Gastrocnemius medialis (tissue), 4 donors: Measurements from ENCODE around the gene USH2A.

Experiments
- CTCF ChIP-seq, 5 experiments: fragments of 450-650 bp in 3 of 5; fragments of 200-600 bp in 2 of 5; sonication (generic) in 2 of 5; IDR thresholded peaks in 4 of 5; conservative IDR thresholded peaks in 1 of 5; 1 replicate in 4 of 5; 2 replicates in 1 of 5; pipeline ENCODE4 v1.5.1; 2016 to 2019; ENCODE audit warnings: antibody characterized with exemption in 5 of 5, mild to moderate bottlenecking in 3 of 5, moderate library complexity in 3 of 5
- POLR2A ChIP-seq, 2 donors: fragments of 450-650 bp; IDR thresholded peaks; one replicate each; pipeline ENCODE4 v1.6.1; 2017; ENCODE audit warnings: antibody characterized with exemption in 2 of 2, mild to moderate bottlenecking in 2 of 2, moderate library complexity in 2 of 2

- no peak for TF ChIP-seq CTCF (IDR thresholded peaks at IDR 0.05 in 4 of 5, conservative IDR thresholded peaks at IDR 0.05 in 1 of 5)
- no peak for TF ChIP-seq POLR2A (IDR thresholded peaks at IDR 0.05)
These were observed 817.2 kb downstream of the USH2A start for GRCh38 chr1:215606036-215606435.
